Posterior vena cava (tissue), 2 donors: ENCODE data around the gene CNTNAP2. TPM values are rescaled to one million over a fixed set of nuclear protein-coding genes. Genes with fewer than 3 reads are reported as not detected.

Source experiments
- DNase-seq: peaks from one replicate; pipeline ENCODE4 v3.0.0-alpha.2; 2020; ENCODE audit warnings: low spot score
- intact Hi-C, 2 donors: fragments of 100-400 bp; cut with DNase I; formaldehyde crosslinking; loops; one replicate each; pipeline versions ENCODE4 v1.14.1 to v1.14.2; 2022 to 2023
- total RNA-seq, 2 donors: library from RNA; stranded (reverse); fragmentation: NEBNext Ultra II Directional; extraction: Animal tissue kit (Norgen Biotek cat#: 25700); gene quantifications; one replicate each; pipeline ENCODE4 v1.2.1, GENCODE V29; 2021
- donor health status: DM: yes; HTN: yes; CAD: no.
- donor health status: DM: yes; HTN: yes; CAD: no.

Gene CNTNAP2
- total RNA-seq, 2 donors from 2014 or later: not detected

DNA sequence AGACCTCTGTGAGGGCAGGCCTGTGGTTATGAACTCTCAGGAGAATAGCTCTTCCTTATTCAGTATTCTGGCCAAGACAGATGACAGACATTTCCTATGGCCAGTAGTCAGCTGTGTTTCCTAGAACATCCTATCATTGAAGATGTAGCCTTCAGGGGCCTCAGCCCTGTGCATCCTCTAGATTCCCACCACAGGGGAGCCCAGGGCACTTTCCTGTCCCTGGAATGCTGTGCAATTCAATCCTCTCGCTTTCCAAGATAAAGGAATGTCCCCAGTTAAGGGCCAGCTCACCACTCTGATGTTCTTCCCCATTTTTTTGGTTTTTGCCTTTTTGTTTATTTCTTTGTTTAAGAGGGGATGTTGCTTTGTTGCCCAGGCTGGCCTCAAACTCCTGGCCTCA, 1895.2 kb downstream of the CNTNAP2 start:
- intact Hi-C loops: no loop called here
- no peak for DNase-seq

GRCh38 chr7:148014001-148014400, 1897.4 kb downstream of the CNTNAP2 start:
- no peak for DNase-seq
- intact Hi-C loops: no loop called here

DNA sequence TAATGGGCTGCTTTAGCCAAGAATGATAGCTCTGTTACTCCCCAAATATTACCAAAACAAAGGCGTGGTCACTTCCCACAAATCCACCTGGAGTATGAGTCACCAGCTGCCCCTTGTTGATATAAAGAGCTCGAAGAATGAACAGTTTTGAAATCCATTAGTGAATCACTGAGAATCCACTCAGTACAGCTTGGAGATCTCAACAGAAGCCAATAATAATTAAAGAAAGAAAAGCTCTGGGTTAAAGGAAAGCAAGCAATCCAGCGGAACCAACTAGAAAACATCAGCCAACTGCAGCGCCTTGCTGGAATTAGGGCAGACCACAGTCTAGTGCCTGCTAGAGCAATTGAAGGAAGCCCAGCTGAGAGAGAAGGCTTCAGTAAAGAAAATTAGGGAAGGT, 1897.9 kb downstream of the CNTNAP2 start:
- no peak for DNase-seq
- intact Hi-C loops: no loop called here

- DNase-seq: no peak
Observed at GRCh38 chr7:148017126-148017525, 1900.5 kb downstream of the CNTNAP2 start.

GRCh38 chr7:148020679-148021078, 1904.1 kb downstream of the CNTNAP2 start:
- no peak for DNase-seq
- intact Hi-C loops: no loop called here

More at GRCh38 chr7:148017126-148017525, 1900.5 kb downstream of the CNTNAP2 start:
- intact Hi-C loops: no loop called here

- intact Hi-C loops: no loop called here
- no peak for DNase-seq
Observed at GRCh38 chr7:148021507-148022045, 1905.0 kb downstream of the CNTNAP2 start.

DNA sequence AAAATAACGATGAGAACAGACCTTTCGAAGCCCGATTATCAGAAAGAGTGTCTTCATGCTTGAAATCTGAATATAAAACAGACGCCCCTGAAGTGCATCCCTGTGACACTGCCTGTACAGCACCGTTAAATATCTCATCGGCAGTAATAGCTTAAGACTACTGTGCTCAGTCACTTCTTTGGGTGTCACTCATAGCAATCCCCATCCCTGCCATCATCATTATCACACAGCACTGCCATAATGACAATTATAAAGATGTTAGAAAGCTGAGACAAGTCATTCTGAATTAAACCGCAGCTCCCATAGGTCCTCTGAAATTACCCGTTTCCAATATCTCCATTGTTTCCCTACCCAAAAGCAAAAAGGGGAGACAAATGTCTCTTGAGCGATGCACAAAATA, 1906.2 kb downstream of the CNTNAP2 start:
- intact Hi-C loops: no loop called here
- no peak for DNase-seq

GRCh38 chr7:148026713-148027112, 1910.1 kb downstream of the CNTNAP2 start:
- DNase-seq: no peak
- intact Hi-C loops: no loop called here

GRCh38 chr7:148028165-148028564, 1911.6 kb downstream of the CNTNAP2 start:
- no peak for DNase-seq
- intact Hi-C loops: no loop called here

DNA sequence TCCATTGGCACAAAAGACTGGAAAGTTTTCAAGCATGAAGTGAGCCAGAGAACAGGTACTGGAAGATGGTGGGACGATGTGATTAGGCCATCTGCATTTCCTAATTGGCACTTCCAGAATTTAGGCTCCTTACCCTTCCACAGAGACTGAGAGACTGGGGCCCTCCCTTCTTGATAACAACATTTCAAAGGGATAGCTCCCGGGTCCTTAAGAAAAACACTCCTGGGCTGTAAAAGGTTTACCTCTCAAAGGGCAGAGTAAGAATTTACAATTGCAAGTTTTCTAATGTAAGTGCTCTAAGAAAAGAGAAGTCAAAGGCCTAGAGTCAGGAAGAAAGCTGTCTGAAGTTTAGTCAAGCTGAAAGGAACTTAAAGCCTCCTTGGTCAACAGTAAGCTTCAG, 1914.4 kb downstream of the CNTNAP2 start:
- intact Hi-C loops: no loop called here

GRCh38 chr7:148031811-148032210, 1915.2 kb downstream of the CNTNAP2 start:
- intact Hi-C loops: no loop called here

More for the DNA sequence above, 1914.4 kb downstream of the CNTNAP2 start:
- no peak for DNase-seq

DNA sequence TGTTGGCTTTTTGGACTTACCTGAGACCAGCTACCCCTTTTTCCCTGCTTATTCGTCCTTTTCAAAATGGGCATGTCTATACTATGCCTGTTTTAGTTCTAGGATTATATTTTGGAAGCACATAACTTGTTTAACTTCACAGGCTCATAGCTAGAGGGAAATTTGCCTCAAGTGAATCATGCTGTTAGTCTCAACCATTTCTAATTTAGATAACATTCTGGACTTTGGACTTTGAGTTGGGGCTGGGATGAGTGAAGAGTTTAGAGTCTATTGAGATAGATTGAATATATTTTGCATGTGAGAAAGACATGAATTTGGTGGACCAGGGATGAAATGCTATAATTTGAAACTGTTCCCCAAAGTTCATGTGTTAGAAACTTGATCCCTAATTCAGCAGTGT, 1919.3 kb downstream of the CNTNAP2 start:
- no peak for DNase-seq
- intact Hi-C loops: no loop called here

More at GRCh38 chr7:148031811-148032210, 1915.2 kb downstream of the CNTNAP2 start:
- DNase-seq: no peak

DNA sequence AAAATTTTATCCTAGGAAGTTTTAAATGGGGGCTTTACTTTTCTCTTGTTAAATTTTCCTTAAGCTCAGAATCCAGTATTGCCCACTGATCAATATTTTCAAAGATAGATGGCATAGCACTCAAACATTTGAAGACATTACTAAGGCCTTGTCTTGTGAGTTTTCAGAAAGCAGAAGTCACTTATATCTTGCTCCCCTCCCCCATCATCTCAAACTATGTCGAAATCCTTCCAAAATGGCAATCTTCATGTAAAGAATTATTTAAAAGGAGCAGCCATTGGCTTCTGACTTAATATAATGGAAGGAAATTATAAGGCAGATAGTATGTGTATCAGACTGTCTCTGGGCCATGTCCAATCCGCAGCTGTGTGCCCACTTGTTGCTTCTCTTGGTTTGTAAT, 1920.4 kb downstream of the CNTNAP2 start:
- no peak for DNase-seq
- intact Hi-C loops: no loop called here

GRCh38 chr7:148041156-148041555, 1924.6 kb downstream of the CNTNAP2 start:
- intact Hi-C loops: no loop called here
- no peak for DNase-seq

GRCh38 chr7:148042935-148043631, 1926.5 kb downstream of the CNTNAP2 start:
- no peak for DNase-seq
- intact Hi-C loops: no loop called here

- intact Hi-C loops: no loop called here
Observed at GRCh38 chr7:148044173-148044572, 1927.6 kb downstream of the CNTNAP2 start.

GRCh38 chr7:148045521-148045920, 1928.9 kb downstream of the CNTNAP2 start:
- intact Hi-C loops: no loop called here
- DNase-seq: no peak

More at GRCh38 chr7:148044173-148044572, 1927.6 kb downstream of the CNTNAP2 start:
- DNase-seq: no peak

GRCh38 chr7:148049068-148049467, 1932.5 kb downstream of the CNTNAP2 start:
- no peak for DNase-seq
- intact Hi-C loops: no loop called here

- no peak for DNase-seq
- intact Hi-C loops: no loop called here
Observed at GRCh38 chr7:148050492-148051158, 1934.0 kb downstream of the CNTNAP2 start.

DNA sequence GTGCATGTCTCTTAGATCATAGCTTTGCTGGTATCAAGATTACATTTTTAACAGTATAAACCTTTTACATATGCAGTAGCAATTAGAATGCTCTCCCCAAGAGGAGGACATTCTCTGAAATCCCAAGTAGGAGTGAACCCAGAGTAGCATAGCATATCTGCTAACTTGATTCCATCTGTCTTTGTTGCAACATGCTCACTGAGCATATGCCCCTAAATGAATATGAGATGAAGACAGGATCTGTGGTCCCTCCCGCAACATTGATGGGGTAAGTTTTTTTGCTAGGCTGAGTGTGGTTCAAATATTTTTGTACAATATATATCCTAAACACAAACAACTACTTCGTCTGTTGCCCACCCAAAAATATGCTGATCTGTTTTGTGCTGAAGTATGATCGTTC, 1939.8 kb downstream of the CNTNAP2 start:
- intact Hi-C loops: no loop called here
- DNase-seq: no peak

DNA sequence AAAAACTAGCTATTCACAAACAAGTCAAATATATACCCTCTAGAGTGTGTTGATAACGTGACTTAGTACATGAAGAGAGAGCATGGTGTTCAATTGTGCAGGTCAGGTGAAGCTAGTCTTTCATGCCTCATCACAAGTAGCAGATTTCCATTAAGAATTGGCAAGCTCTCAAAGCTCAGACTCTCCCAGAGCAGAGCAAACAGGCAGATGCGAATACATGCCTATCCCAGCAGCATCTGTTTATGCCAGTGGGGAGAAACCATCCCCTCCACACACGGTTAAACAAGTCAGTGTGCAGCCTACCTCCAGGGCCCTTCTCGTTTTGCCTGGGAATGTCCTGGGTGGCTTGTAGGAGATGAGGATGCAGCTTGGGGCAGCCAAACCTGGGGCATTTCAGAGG, 1941.5 kb downstream of the CNTNAP2 start:
- intact Hi-C loops: no loop called here

More for the DNA sequence above, 1941.5 kb downstream of the CNTNAP2 start:
- DNase-seq: no peak
